Natural killer cell (primary cell): Measurements from ENCODE around the gene MCRIP2. TPM values are rescaled to one million over a fixed set of nuclear protein-coding genes. Genes with fewer than 3 reads are reported as not detected.

Source experiments
- ATAC-seq, 3 donors: fragments of 150-1000 bp in 2 of 3; fragments of 200-7000 bp in 1 of 3; cut with Tn5 transposase; 1 replicate in 1 of 3; 2 replicates in 2 of 3; pipeline ENCODE4 v1.10.0; 2021; ENCODE audit warnings: mild to moderate bottlenecking in 2 of 3, moderate library complexity in 2 of 3
- DNase-seq, 2 donors: peaks; one replicate each; pipeline versions ENCODE4 v3.0.0 to v3.0.0-alpha.2; 2013 to 2021; ENCODE audit warnings: mixed read lengths in 1 of 2
- H3K27ac ChIP-seq: one replicate; pipeline ENCODE4 v1.5.1; 2013; ENCODE audit warnings: mild to moderate bottlenecking, low read length
- H3K27me3 ChIP-seq: one replicate; pipeline ENCODE4 v1.6.1; 2013; ENCODE audit warnings: low read length; ENCODE audit not compliant: control insufficient read depth, insufficient read depth
- H3K36me3 ChIP-seq: one replicate; pipeline ENCODE4 v1.6.1; 2013; ENCODE audit warnings: low read length; ENCODE audit not compliant: control insufficient read depth, insufficient read depth
- H3K4me1 ChIP-seq: one replicate; pipeline ENCODE4 v1.6.1; 2013; ENCODE audit warnings: low read length; ENCODE audit not compliant: control insufficient read depth, insufficient read depth
- H3K4me3 ChIP-seq: one replicate; pipeline ENCODE4 v1.5.1; 2013; ENCODE audit warnings: low read length
- H3K9me3 ChIP-seq: one replicate; pipeline ENCODE4 v1.6.1; 2013; ENCODE audit warnings: low read length; ENCODE audit not compliant: control insufficient read depth, insufficient read depth
- H3K27ac Mint-ChIP-seq, 2 donors: one replicate each; pipeline ENCODE4 v1.8.0; 2022; ENCODE audit warnings: mild to moderate bottlenecking in 2 of 2, mixed read lengths in 2 of 2, moderate library complexity in 1 of 2
- H3K27me3 Mint-ChIP-seq, 2 donors: one replicate each; pipeline ENCODE4 v1.8.0; 2022; ENCODE audit warnings: low read depth in 2 of 2, mixed read lengths in 2 of 2
- H3K36me3 Mint-ChIP-seq: one replicate; pipeline ENCODE4 v1.8.0; 2022; ENCODE audit warnings: mixed read lengths
- H3K4me1 Mint-ChIP-seq, 2 donors: one replicate each; pipeline ENCODE4 v1.8.0; 2022; ENCODE audit warnings: mixed read lengths in 2 of 2
- H3K4me3 Mint-ChIP-seq: one replicate; pipeline ENCODE4 v1.8.0; 2022; ENCODE audit warnings: mild to moderate bottlenecking, moderate library complexity, mixed read lengths
- H3K9me3 Mint-ChIP-seq, 2 donors: one replicate each; pipeline ENCODE4 v1.8.0; 2022; ENCODE audit warnings: mixed read lengths in 2 of 2
- WGBS: methylation state at CpG from one replicate; pipeline ENCODE4 v1.1.7; 2013; ENCODE audit warnings: missing lambda C conversion rate; ENCODE audit not compliant: insufficient coverage; 5-methylcytosine and 5-hydroxymethylcytosine counted together
- intact Hi-C: fragments of 100-400 bp; cut with micrococcal nuclease; formaldehyde crosslinking; loops from one replicate; pipeline ENCODE4 v1.14.2; 2022
- total RNA-seq, 4 donors: library from RNA; stranded (reverse); fragments of 120-200 nt in 1 of 4; gene quantifications; one replicate each; pipeline versions ENCODE4 v1.2.3 to v1.2.4, GENCODE V29; 2013 to 2022
- TF ChIP-seq, protein P1 (sequence below): fragments of 200-600 bp; IDR thresholded peaks from one replicate; pipeline ENCODE4 v1.8.0; 2022; ENCODE audit warnings: antibody characterized with exemption

Gene MCRIP2
- total RNA-seq, 3 donors from 2014 or later (not counting 1 experiment from before 2014, with no cell fraction given) = 11.3 to 17.4 (median 15.7) TPM

- Mint-ChIP-seq H3K4me1 (no peaks in the 10 kb centered on the region), H3K4me3 (no peak overlapping the region), H3K27ac (no peak overlapping the region), H3K9me3 (no peaks in the 10 kb centered on the region), H3K27me3 (no peaks in the 10 kb centered on the region), H3K36me3 (no peaks in the 10 kb centered on the region)
- intact Hi-C loops = no loop called here
- no peak for ATAC-seq
- no peaks in the 10 kb centered on the region for H3K27me3 ChIP-seq
- H3K4me1 ChIP-seq = no peaks in the 10 kb centered on the region
- H3K9me3 ChIP-seq = no peaks in the 10 kb centered on the region
- peaks cover 9% of the 10 kb centered on the region for H3K36me3 ChIP-seq
- TF ChIP-seq, protein P1, sequence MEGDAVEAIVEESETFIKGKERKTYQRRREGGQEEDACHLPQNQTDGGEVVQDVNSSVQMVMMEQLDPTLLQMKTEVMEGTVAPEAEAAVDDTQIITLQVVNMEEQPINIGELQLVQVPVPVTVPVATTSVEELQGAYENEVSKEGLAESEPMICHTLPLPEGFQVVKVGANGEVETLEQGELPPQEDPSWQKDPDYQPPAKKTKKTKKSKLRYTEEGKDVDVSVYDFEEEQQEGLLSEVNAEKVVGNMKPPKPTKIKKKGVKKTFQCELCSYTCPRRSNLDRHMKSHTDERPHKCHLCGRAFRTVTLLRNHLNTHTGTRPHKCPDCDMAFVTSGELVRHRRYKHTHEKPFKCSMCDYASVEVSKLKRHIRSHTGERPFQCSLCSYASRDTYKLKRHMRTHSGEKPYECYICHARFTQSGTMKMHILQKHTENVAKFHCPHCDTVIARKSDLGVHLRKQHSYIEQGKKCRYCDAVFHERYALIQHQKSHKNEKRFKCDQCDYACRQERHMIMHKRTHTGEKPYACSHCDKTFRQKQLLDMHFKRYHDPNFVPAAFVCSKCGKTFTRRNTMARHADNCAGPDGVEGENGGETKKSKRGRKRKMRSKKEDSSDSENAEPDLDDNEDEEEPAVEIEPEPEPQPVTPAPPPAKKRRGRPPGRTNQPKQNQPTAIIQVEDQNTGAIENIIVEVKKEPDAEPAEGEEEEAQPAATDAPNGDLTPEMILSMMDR = no peak
- DNase-seq = no peak
- H3K27ac ChIP-seq = no peak overlapping the region
- H3K4me3 ChIP-seq = no peak overlapping the region
- 96% methylated on average over 35 of the region's 35 CpGs for WGBS
Observed at GRCh38 chr16:625977-626765, 15.5 kb upstream of the MCRIP2 start.

DNA sequence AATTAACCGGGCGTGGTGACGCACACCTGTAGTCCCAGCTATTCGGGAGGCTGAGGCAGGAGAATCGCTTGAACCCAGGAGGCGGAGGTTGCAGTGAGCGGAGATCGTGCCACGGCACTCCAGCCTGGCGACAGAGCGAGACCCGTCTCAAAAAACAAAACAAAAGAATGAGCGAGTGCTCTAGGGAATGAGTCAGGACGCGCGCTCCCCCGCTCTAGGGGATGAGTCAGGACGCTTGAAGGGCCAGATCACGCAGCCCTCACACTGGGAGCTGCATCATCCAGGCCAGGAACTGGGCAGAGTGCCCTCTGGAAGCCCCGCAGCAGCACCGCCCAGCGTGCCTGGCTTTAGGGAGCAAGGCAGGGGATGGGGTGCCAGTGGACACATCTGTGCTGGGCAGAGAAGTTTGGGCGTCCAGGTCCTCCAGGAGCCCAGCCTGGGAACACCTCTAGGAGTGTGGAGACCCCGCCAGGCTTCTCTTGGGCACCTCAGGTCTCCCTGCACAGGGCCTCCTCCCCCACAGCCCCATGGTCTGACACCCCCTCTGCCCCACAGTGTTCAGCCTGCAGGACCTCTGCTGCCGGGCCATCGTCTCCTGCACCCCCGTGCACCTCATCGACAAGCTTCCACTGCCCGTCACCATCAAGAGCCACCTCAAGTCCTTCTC, 14.7 kb upstream of the MCRIP2 start:
- H3K27me3 ChIP-seq = no peaks in the 10 kb centered on the region
- ATAC-seq = no peak
- intact Hi-C loops = no loop called here
- no peaks in the 10 kb centered on the region for H3K9me3 ChIP-seq
- Mint-ChIP-seq H3K27ac (no peak overlapping the region), H3K27me3 (no peaks in the 10 kb centered on the region), H3K36me3 (no peaks in the 10 kb centered on the region), H3K4me3 (no peak overlapping the region), H3K9me3 (no peaks in the 10 kb centered on the region), H3K4me1 (no peaks in the 10 kb centered on the region)
- no peak overlapping the region for H3K4me3 ChIP-seq
- H3K27ac ChIP-seq = no peak overlapping the region
- WGBS = 93% methylated on average over 29 of the region's 29 CpGs
- TF ChIP-seq, protein P1 = no peak
- peaks cover 9% of the 10 kb centered on the region for H3K36me3 ChIP-seq
- no peak for DNase-seq
- H3K4me1 ChIP-seq = no peaks in the 10 kb centered on the region

DNA sequence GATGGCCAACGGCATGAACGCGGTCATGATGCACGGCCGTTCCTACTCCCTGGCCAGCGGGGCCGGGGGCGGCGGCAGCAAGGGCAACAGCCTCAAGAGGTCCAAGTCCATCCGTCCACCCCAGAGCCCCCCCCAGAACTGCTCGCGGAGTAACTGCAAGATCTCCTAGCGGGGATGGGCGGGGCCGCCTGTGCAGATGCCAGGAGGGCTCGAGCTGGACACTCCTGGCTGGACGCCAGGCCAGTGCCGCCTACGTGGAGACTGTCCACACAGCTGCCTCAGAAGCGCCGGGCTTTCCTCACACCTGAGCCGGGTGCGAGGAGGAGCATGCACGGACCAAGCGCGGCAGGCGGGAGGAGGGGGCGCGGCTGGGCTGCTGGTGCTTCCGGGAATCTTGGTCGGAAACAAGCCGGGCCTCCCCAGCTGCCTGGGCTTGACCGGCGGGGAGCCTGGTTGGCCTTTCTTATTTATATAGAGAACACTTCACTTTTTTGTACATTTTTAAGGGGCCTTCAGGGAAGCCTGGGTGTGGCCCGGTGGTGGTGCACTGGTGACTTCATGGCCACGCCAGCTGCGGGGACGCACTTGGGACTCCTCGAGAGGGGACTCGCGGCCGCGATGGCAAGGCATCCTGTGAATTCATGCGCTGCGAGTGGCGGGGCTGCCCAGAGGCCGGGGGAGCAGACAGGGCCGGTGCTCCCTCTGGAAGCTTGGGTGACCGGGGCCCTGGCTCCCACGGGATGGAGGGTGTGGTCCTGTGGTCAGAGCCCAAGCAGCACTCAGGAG, 14.0 kb upstream of the MCRIP2 start:
- 96% methylated on average over 49 of the region's 50 CpGs for WGBS
- Mint-ChIP-seq H3K4me1 (no peaks in the 10 kb centered on the region), H3K36me3 (no peaks in the 10 kb centered on the region), H3K27me3 (no peaks in the 10 kb centered on the region), H3K27ac (no peak overlapping the region), H3K9me3 (no peaks in the 10 kb centered on the region), H3K4me3 (no peak overlapping the region)
- ATAC-seq = no peak
- Histone ChIP-seq H3K27ac (no peak overlapping the region), H3K4me1 (no peaks in the 10 kb centered on the region), H3K27me3 (no peaks in the 10 kb centered on the region), H3K36me3 (peaks cover 9% of the 10 kb centered on the region), H3K9me3 (no peaks in the 10 kb centered on the region), H3K4me3 (no peak overlapping the region)
- TF ChIP-seq, protein P1 = no peak
- intact Hi-C loops = no loop called here
- DNase-seq = no peak
